Epidermal melanocyte (primary cell): ENCODE measurements around the gene MAP6D1.
"Not testable (repeated sequence)": the region's sequence is repeated elsewhere in the genome, so short reads cannot be mapped to it uniquely, and the experiment has no call there.

ENCODE experiments used
- DNase-seq: peaks from one replicate; pipeline ENCODE4 v3.0.0; 2011; ENCODE audit warnings: low spot score; ENCODE audit not compliant: insufficient read length

Gene MAP6D1

GRCh38 chr3:183799461-183799860, 25.9 kb downstream of the MAP6D1 start:
- DNase-seq, result no peak

GRCh38 chr3:183797996-183798395, 27.4 kb downstream of the MAP6D1 start:
- no peak for DNase-seq

- DNase-seq, result no peak
Observed at GRCh38 chr3:183796372-183796771, 29.0 kb downstream of the MAP6D1 start.

GRCh38 chr3:183794452-183794851, 30.9 kb downstream of the MAP6D1 start:
- no peak for DNase-seq

- DNase-seq, result no peak
Observed at GRCh38 chr3:183792976-183793375, 32.4 kb downstream of the MAP6D1 start.

- DNase-seq, result no peak
Observed at GRCh38 chr3:183790700-183791099, 34.7 kb downstream of the MAP6D1 start.

GRCh38 chr3:183789826-183790225, 35.6 kb downstream of the MAP6D1 start:
- DNase-seq, result no peak

GRCh38 chr3:183784503-183784902, 40.9 kb downstream of the MAP6D1 start:
- not testable (repeated sequence) for DNase-seq

GRCh38 chr3:183782576-183783276, 42.7 kb downstream of the MAP6D1 start:
- no peak for DNase-seq

GRCh38 chr3:183781246-183781645, 44.1 kb downstream of the MAP6D1 start:
- no peak for DNase-seq

GRCh38 chr3:183779896-183780465, 45.4 kb downstream of the MAP6D1 start:
- no peak for DNase-seq

- DNase-seq, result no peak
Observed at GRCh38 chr3:183777016-183777618, 48.3 kb downstream of the MAP6D1 start.

GRCh38 chr3:183776451-183776850, 48.9 kb downstream of the MAP6D1 start:
- DNase-seq, result not testable (repeated sequence)

GRCh38 chr3:183775781-183776180, 49.6 kb downstream of the MAP6D1 start:
- DNase-seq, result no peak

GRCh38 chr3:183774631-183775030, 50.7 kb downstream of the MAP6D1 start:
- no peak for DNase-seq

GRCh38 chr3:183769453-183769852, 55.9 kb downstream of the MAP6D1 start:
- no peak for DNase-seq

GRCh38 chr3:183768114-183768513, 57.3 kb downstream of the MAP6D1 start:
- DNase-seq, result no peak

- peak; percentile 52 for DNase-seq
Observed at GRCh38 chr3:183766745-183767606, 58.4 kb downstream of the MAP6D1 start.

- DNase-seq, result no peak
Observed at GRCh38 chr3:183766107-183766506, 59.3 kb downstream of the MAP6D1 start.
